Neural cell (in vitro differentiated cells): ENCODE results near the gene NAALADL1.

Experiments used
- CTCF ChIP-seq: fragments of 450-650 bp; IDR thresholded peaks from 2 replicates; pipeline ENCODE4 v1.5.1; 2014; ENCODE audit warnings: antibody characterized with exemption, mild to moderate bottlenecking, moderate library complexity; ENCODE audit not compliant: poor library complexity, severe bottlenecking
- EZH2 ChIP-seq: fragments of 200-600, 300-800 bp; shearing (Covaris generic), sonication (generic); IDR thresholded peaks from 2 replicates; pipeline ENCODE4 v1.6.1; 2014; ENCODE audit warnings: antibody characterized with exemption, low read length, borderline replicate concordance, mild to moderate bottlenecking; ENCODE audit not compliant: insufficient read depth, poor library complexity, severe bottlenecking
- POLR2AphosphoS5 ChIP-seq: IDR thresholded peaks from 2 replicates; pipeline ENCODE4 v1.6.1; 2012
- RAD21 ChIP-seq: fragments of 450-650 bp; conservative IDR thresholded peaks from 2 replicates; pipeline ENCODE4 v1.6.1; 2014; ENCODE audit warnings: antibody characterized with exemption, mild to moderate bottlenecking, moderate library complexity
- REST ChIP-seq: IDR thresholded peaks from 2 replicates; pipeline ENCODE4 v1.6.1; 2012; ENCODE audit warnings: borderline replicate concordance
- SMC3 ChIP-seq: fragments of 450-650 bp; conservative IDR thresholded peaks from 2 replicates; pipeline ENCODE4 v1.6.1; 2014; ENCODE audit warnings: antibody characterized with exemption, mild to moderate bottlenecking, moderate library complexity; ENCODE audit not compliant: poor library complexity
- TAF1 ChIP-seq: IDR thresholded peaks from 2 replicates; pipeline ENCODE4 v1.6.1; 2012; ENCODE audit warnings: low read depth

- TF ChIP-seq CTCF (no peak), POLR2AphosphoS5 (no peak), REST (no peak), EZH2 (no peak), TAF1 (no peak), SMC3 (no peak), RAD21 (no peak)
These were observed 827 bp downstream of the NAALADL1 start for GRCh38 chr11:65057526-65057925.
